NCI-H226 (cell line): ENCODE data around the gene RGS4.

Experiments
- DNase-seq: peaks from one replicate; pipeline ENCODE4 v3.0.0-alpha.2; 2015

RGS4 gene

DNA sequence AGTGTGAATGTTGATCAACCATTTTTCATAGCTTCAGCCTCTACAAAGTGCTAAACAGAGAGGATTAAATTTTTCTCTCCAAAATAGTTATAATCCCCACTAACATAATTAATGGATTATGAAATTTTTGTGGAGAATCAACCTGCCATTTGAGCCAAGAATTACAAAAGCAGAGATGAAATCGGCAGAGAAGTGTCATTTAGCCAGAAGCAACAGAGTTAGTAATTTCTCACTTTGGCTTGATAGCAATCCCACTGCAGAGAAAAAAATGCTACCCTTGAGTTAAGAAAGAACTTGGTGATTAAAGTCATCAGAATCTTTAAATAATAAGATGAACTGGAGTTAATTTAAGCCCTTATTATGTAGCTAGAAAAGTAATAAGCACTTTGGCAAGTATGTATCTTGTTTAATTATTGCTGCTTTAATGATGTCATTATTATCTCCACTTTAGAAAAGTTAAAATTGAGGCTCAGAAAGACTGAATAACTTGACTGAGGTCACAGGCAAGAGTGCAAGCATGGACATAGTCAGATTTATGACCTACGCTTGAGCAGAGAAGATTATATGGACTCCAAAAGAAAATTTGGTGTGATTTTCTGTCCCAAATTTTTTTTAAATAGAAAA, 37.3 kb downstream of the RGS4 start:
- no peak for DNase-seq

DNA sequence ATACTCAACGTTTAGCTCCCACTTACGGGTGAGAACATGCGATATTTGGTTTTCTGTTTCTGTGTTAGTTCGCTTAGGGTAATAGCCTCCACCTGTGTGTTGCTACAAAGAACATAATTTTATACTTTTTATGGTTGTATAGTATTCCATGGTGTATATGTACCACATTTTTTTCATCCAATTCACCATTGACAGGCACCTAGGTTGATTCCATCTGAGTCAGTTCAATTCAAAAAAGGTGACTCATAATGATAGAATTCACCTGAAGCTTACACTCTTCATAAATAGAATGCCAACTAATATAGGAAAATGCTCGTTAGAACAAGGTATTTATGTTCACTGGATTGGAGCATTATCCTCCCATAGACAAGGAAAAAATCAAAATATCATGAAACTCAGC, 38.5 kb downstream of the RGS4 start:
- DNase-seq = no peak

DNA sequence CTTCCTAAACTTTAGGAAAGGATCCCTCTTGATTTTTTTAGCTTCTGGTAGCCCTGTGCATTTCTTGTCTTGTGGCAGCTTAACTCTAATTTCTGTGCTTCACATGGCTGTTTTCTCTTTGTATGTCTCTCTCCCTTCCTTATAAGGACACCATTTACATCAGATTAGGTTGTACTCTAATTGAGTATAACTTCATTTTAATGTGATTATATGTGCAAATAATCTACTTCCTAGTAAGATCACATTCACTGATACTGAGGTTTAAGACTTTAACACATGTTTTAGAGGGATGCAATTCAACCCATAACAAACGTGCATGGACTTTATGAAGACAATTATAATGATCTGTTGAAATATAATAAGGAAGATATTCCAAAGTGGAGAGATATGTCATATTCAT, 46.7 kb downstream of the RGS4 start:
- no peak for DNase-seq

DNA sequence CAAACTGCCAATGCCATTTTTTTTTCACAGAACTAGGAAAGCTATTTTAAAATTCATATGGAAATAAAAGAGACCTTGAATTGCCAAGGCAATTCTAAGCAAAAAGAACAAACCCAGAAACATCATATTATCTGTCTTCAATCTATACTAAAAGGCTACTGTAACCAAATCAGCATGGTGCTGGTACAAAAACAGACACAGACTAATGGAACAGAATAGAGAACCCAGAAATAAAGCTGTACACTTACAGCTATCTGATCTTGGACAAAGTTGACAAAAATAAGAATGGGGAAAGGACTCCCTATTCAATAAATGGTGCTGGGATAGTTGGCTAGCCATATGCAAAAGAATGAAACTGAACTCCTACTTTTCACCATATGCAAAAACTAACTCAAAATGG, 50.5 kb downstream of the RGS4 start:
- DNase-seq = no peak

DNA sequence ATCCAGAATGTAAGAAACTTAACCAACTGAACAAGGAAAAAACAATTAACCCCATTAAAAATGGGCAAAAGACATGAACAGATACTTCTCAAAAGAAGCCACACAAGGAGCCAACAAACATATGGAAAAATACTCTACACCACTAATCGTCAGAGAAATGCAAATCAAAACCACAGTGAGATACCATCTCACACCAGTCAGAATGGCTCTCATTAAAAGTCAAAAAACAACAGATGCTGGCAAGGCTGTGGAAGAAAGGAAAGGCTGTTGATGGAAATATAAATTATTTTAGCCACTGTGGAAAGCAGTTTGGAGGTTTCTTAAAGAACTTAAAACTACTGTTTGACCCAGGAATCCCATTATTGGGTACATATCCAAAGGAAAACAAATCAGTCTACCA, 51.2 kb downstream of the RGS4 start:
- DNase-seq = no peak

DNA sequence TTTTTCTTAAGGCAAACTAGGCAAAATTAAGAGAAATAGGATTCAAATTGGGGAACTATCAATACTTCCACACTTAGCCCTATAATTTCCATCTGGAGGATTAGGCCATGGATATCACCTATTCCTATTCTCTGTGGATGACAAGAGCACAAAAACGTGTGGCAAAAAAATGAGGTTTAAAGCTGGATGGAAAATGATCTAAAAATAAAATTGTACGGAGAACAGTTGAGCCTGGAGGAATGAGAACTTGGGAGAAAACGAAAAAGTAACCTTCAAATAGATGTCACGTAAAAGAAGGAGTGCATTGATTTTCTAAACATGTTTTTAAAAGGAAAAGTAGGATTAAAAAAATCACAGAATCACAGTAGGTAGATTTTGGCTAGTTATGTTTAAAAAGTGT, 55.7 kb downstream of the RGS4 start:
- DNase-seq = no peak
